ENCODE measurements around the gene TBCA.

GRCh38 chr5:77812926-77813589, 36.9 kb upstream of the TBCA start:
- no peak for TF ChIP-seq CTCF (IDR thresholded peaks at IDR 0.05; ENCODE audit: low read depth, low read length, poor library complexity, severe bottlenecking)
- no peak for TF ChIP-seq EZH2phosphoT487 (IDR thresholded peaks at IDR 0.05; ENCODE audit: borderline replicate concordance, low read length)
